Cardiac muscle cell (in vitro differentiated cells and primary cell): ENCODE results near the gene OR9K2. TPM values are rescaled to one million over a fixed set of nuclear protein-coding genes. Genes with fewer than 3 reads are reported as not detected.

Source experiments
- DNase-seq, 2 donors: peaks; one replicate each; pipeline versions ENCODE4 v3.0.0 to v3.0.0-alpha.2; 2010 to 2017; ENCODE audit warnings: low read depth in 1 of 2, low spot score in 1 of 2
- H3K27ac ChIP-seq: fragments of 200-600 bp; sonication (generic); 2 replicates; pipeline ENCODE4 v1.5.1; 2016
- H3K27me3 ChIP-seq: fragments of 200-600 bp; sonication (generic); 2 replicates; pipeline ENCODE4 v1.6.0; 2016; ENCODE audit warnings: control low read depth
- H3K36me3 ChIP-seq: fragments of 200-600 bp; sonication (generic); 2 replicates; pipeline ENCODE4 v1.5.1; 2016; ENCODE audit warnings: control low read depth
- H3K4me1 ChIP-seq: fragments of 200-600 bp; sonication (generic); 2 replicates; pipeline ENCODE4 v1.8.1; 2017; ENCODE audit warnings: low read depth, mild to moderate bottlenecking, mixed run types
- H3K4me3 ChIP-seq: fragments of 200-600 bp; sonication (generic); 2 replicates; pipeline ENCODE4 v1.5.1; 2016; ENCODE audit warnings: mild to moderate bottlenecking
- H3K9me3 ChIP-seq: fragments of 200-600 bp; sonication (generic); 2 replicates; pipeline ENCODE4 v1.5.1; 2017; ENCODE audit warnings: low read depth, mild to moderate bottlenecking, control low read depth
- CTCF ChIP-seq: IDR thresholded peaks from 2 replicates; pipeline ENCODE4 v1.5.1; 2012; ENCODE audit warnings: low read depth, mild to moderate bottlenecking, low read length
- polyA plus RNA-seq: library from polyadenylated mRNA; unstranded; fragments of >200 nt; fragmentation: Nextera tagmentation; extraction: Ambion mirVana; gene quantifications from 2 replicates; pipeline ENCODE4 v1.2.1, GENCODE V29; 2016
- total RNA-seq: library from RNA; depleted of rRNA; stranded (reverse); fragments of >200 nt; gene quantifications from 2 replicates; pipeline ENCODE4 v1.2.3, GENCODE V29; 2016

The OR9K2 gene
- total and polyA plus RNA-seq, 2 experiments from 2014 or later: not detected

DNA sequence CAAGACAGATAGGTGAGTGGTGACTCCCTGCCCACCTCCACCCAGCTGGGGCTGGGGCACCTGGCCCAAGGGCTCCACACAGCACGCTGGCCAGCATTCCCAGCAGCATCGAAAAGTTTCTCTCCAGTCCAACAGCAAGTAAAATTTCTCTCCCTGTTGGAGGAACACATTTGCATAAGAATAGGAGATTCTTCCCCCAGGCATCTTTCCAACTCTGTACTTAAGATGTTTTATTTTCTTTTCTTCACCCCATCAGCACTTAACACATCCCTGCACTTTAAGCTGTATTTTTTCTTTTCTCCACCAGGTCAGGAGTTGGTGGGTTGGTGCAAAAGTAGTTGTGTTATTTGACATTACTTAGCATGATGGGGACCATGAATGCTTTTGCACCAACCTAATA lies 47.2 kb downstream of the OR9K2 start:
- Histone ChIP-seq H3K27ac (no peak overlapping the region), H3K4me3 (no peak overlapping the region), H3K36me3 (no peaks in the 10 kb centered on the region), H3K9me3 (no peaks in the 10 kb centered on the region), H3K4me1 (no peaks in the 10 kb centered on the region), H3K27me3 (no peaks in the 10 kb centered on the region)
- DNase-seq: no peak
- no peak for TF ChIP-seq CTCF

Other genes with a start within 250 kb of the OR9K2 start
- not detected in 2 replicates for gene TESPA1, start 141.6 kb upstream of the OR9K2 start, total RNA-seq
- gene TESPA1, start 141.6 kb upstream of the OR9K2 start, polyA plus RNA-seq: not detected in 2 replicates
- not detected in 2 replicates for gene NEUROD4, start 106.4 kb upstream of the OR9K2 start, total RNA-seq
- gene NEUROD4, start 106.4 kb upstream of the OR9K2 start, polyA plus RNA-seq: 0.12 TPM in 1 of 2 replicates, not detected in the other
- not detected in 2 replicates for gene OR10A7, start 94.6 kb downstream of the OR9K2 start, total RNA-seq
- gene OR10A7, start 94.6 kb downstream of the OR9K2 start, polyA plus RNA-seq: not detected in 2 replicates
- gene OR6C74, start 118.2 kb downstream of the OR9K2 start, total RNA-seq: not detected in 2 replicates
- not detected in 2 replicates for gene OR6C74, start 118.2 kb downstream of the OR9K2 start, polyA plus RNA-seq
- not detected in 2 replicates for gene OR6C6, start 170.2 kb downstream of the OR9K2 start, total RNA-seq
- gene OR6C6, start 170.2 kb downstream of the OR9K2 start, polyA plus RNA-seq: not detected in 2 replicates
- not detected in 2 replicates for gene OR6C1, start 187.9 kb downstream of the OR9K2 start, total RNA-seq
- not detected in 2 replicates for gene OR6C1, start 187.9 kb downstream of the OR9K2 start, polyA plus RNA-seq
- gene OR6C3, start 204.3 kb downstream of the OR9K2 start, total RNA-seq: not detected in 2 replicates
- not detected in 2 replicates for gene OR6C3, start 204.3 kb downstream of the OR9K2 start, polyA plus RNA-seq
- not detected in 2 replicates for gene OR6C75, start 236.6 kb downstream of the OR9K2 start, total RNA-seq
- not detected in 2 replicates for gene OR6C75, start 236.6 kb downstream of the OR9K2 start, polyA plus RNA-seq